Endothelial cell (in vitro differentiated cells): ENCODE data around the gene CEACAM21. TPM values are rescaled to one million over a fixed set of nuclear protein-coding genes. Genes with fewer than 3 reads are reported as not detected.

ENCODE experiments used
- DNase-seq: peaks from one replicate; pipeline ENCODE4 v3.0.0; 2021; ENCODE audit warnings: low spot score
- H3K27ac Mint-ChIP-seq: one replicate; pipeline ENCODE4 v1.8.0; 2021; ENCODE audit warnings: mixed read lengths, inconsistent platforms; ENCODE audit not compliant: unreplicated experiment
- H3K27me3 Mint-ChIP-seq: one replicate; pipeline ENCODE4 v1.8.0; 2021; ENCODE audit warnings: mild to moderate bottlenecking, moderate library complexity, mixed read lengths, inconsistent platforms; ENCODE audit not compliant: unreplicated experiment
- H3K36me3 Mint-ChIP-seq: one replicate; pipeline ENCODE4 v1.8.0; 2021; ENCODE audit warnings: mild to moderate bottlenecking, low read depth, mixed read lengths, inconsistent platforms; ENCODE audit not compliant: unreplicated experiment
- H3K4me1 Mint-ChIP-seq: one replicate; pipeline ENCODE4 v1.8.0; 2021; ENCODE audit warnings: mild to moderate bottlenecking, mixed read lengths, inconsistent platforms; ENCODE audit not compliant: unreplicated experiment
- H3K4me3 Mint-ChIP-seq: one replicate; pipeline ENCODE4 v1.8.0; 2021; ENCODE audit warnings: mild to moderate bottlenecking, mixed read lengths, inconsistent platforms; ENCODE audit not compliant: unreplicated experiment
- H3K9me3 Mint-ChIP-seq: one replicate; pipeline ENCODE4 v1.8.0; 2021; ENCODE audit warnings: mixed read lengths, inconsistent platforms; ENCODE audit not compliant: unreplicated experiment
- total RNA-seq: library from RNA; stranded (reverse); fragmentation: NEBNext Ultra II Directional; extraction: Animal tissue kit (Norgen Biotek cat#: 25700); gene quantifications from one replicate; pipeline ENCODE4 v1.2.1, GENCODE V29; 2021; ENCODE audit not compliant: unreplicated experiment
- TF ChIP-seq, protein P1 (sequence below): fragments of 200-600 bp; sonication (generic); IDR thresholded peaks from one replicate; pipeline ENCODE4 v1.5.0; 2021; ENCODE audit warnings: antibody characterized with exemption; ENCODE audit not compliant: unreplicated experiment

CEACAM21 gene
- total RNA-seq, 1 donor from 2014 or later, result 74.1 TPM

- Mint-ChIP-seq H3K4me3 (no peak overlapping the region), H3K27me3 (peaks cover 9% of the 10 kb centered on the region), H3K36me3 (no peaks in the 10 kb centered on the region), H3K9me3 (no peaks in the 10 kb centered on the region), H3K27ac (no peak overlapping the region), H3K4me1 (no peaks in the 10 kb centered on the region)
- no peak for DNase-seq
- TF ChIP-seq, protein P1, sequence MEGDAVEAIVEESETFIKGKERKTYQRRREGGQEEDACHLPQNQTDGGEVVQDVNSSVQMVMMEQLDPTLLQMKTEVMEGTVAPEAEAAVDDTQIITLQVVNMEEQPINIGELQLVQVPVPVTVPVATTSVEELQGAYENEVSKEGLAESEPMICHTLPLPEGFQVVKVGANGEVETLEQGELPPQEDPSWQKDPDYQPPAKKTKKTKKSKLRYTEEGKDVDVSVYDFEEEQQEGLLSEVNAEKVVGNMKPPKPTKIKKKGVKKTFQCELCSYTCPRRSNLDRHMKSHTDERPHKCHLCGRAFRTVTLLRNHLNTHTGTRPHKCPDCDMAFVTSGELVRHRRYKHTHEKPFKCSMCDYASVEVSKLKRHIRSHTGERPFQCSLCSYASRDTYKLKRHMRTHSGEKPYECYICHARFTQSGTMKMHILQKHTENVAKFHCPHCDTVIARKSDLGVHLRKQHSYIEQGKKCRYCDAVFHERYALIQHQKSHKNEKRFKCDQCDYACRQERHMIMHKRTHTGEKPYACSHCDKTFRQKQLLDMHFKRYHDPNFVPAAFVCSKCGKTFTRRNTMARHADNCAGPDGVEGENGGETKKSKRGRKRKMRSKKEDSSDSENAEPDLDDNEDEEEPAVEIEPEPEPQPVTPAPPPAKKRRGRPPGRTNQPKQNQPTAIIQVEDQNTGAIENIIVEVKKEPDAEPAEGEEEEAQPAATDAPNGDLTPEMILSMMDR, result no peak
Observed at GRCh38 chr19:41610789-41611188, 34.8 kb downstream of the CEACAM21 start.

DNA sequence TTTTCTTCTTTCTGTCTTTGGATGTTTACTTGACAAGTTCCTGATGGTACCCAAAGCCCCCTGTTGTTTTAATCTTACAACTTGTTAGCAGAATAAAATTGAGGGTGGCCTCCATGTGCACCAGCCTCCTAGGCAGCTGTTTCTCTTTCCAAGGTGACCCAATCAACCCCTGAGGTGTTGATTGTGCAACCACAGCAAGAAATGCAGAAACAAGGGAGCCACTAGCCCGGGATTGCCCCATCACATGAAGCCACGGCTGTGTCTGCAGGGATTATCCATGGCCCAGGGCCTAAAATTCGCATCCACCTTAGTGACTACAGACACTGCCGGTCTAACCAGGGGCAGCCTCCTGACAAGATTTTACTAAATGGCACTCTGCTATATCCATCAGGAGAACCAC, 36.5 kb downstream of the CEACAM21 start:
- Mint-ChIP-seq H3K9me3 (no peaks in the 10 kb centered on the region), H3K27ac (no peak overlapping the region), H3K36me3 (no peaks in the 10 kb centered on the region), H3K4me3 (no peak overlapping the region), H3K4me1 (no peaks in the 10 kb centered on the region), H3K27me3 (peaks cover 10% of the 10 kb centered on the region)
- TF ChIP-seq, protein P1, result no peak
- DNase-seq, result no peak

- no peaks in the 10 kb centered on the region for H3K4me1 Mint-ChIP-seq
- H3K27ac Mint-ChIP-seq, result no peak overlapping the region
- H3K36me3 Mint-ChIP-seq, result no peaks in the 10 kb centered on the region
- TF ChIP-seq, protein P1, result no peak
- H3K4me3 Mint-ChIP-seq, result no peak overlapping the region
- DNase-seq, result no peak
- no peaks in the 10 kb centered on the region for H3K9me3 Mint-ChIP-seq
- H3K27me3 Mint-ChIP-seq, result peaks cover 17% of the 10 kb centered on the region
Observed at GRCh38 chr19:41615207-41615606, 39.2 kb downstream of the CEACAM21 start.

- no peak overlapping the region for H3K27ac Mint-ChIP-seq
- H3K36me3 Mint-ChIP-seq, result no peaks in the 10 kb centered on the region
- peaks cover 18% of the 10 kb centered on the region for H3K27me3 Mint-ChIP-seq
- H3K4me3 Mint-ChIP-seq, result no peak overlapping the region
- peak; percentile 69 for DNase-seq
- no peaks in the 10 kb centered on the region for H3K9me3 Mint-ChIP-seq
- TF ChIP-seq, protein P1, result no peak
- H3K4me1 Mint-ChIP-seq, result no peaks in the 10 kb centered on the region
Observed at GRCh38 chr19:41616792-41617621, 41.0 kb downstream of the CEACAM21 start.
